ENCODE results near the gene MAGED2. TPM values are rescaled to one million over a fixed set of nuclear protein-coding genes. Genes with fewer than 3 reads are reported as not detected.

MAGED2 gene
- total and polyA plus RNA-seq, 10 of the 15 experiments (the other 5 are each of a cell fraction or from before 2014, with no cell fraction given), result 25.6 to 47.8 (median 38.4) TPM

DNA sequence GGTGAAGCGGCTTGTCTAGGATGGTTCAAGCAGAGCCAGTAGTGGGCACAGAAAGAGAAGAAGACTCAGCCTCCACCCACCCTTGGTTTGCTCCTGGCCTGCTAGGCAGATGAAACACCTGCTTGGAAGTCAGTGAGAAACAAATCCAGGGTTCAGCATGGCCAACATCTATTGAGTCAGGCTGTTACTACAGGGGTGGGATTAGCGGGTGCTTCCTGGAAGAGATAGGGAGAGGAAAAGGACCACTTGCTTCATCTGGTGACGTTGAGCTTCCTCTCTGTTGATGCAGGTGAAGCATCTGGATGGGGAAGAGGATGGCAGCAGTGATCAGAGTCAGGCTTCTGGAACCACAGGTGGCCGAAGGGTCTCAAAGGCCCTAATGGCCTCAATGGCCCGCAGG lies 3.0 kb downstream of the MAGED2 start:
- TF ChIP-seq ETV6 (conservative IDR thresholded peaks at IDR 0.05 in 1 of 2, IDR thresholded peaks at IDR 0.05 in 1 of 2; ENCODE audit: borderline replicate concordance in 1 of 2, low read depth in 1 of 2) (no peak), HDAC2 (IDR thresholded peaks at IDR 0.05) (no peak), GABPA (IDR thresholded peaks at IDR 0.05; ENCODE audit: low read depth) (no peak), POLR2AphosphoS2 (IDR thresholded peaks at IDR 0.05; ENCODE audit: low read depth, low read length) (no peak)
- WGBS (ENCODE audit: insufficient coverage, insufficient replicate concordance, low lambda C conversion rate, missing lambda C conversion rate), result 61% methylated on average over 5 of the region's 5 CpGs
- H3K36me3 ChIP-seq (ENCODE audit: control insufficient read depth in 2 of 2, insufficient read depth in 2 of 2, low read length in 1 of 2), result no peaks in the 10 kb centered on the region; a peak in 1 of 4 replicates
- H3K9me3 ChIP-seq (replicated peaks; ENCODE audit: control insufficient read depth, insufficient read depth, low read length), result no peaks in the 10 kb centered on the region; the same call in 2 of the 3 replicates
- no peak for ATAC-seq
- no peak overlapping the region; the same call in 1 of the 2 replicates for H3K4me2 ChIP-seq (ENCODE audit: control insufficient read depth, insufficient read depth)
- no peaks in the 10 kb centered on the region; the same call in 1 of the 2 replicates for H3K79me2 ChIP-seq (ENCODE audit: control insufficient read depth, insufficient read depth, low read length)
- no peak overlapping the region for H2AFZ ChIP-seq (ENCODE audit: control insufficient read depth, low read depth, low read length)
- BruUV-seq (replicated peaks), result no TSS peak
- no peak for DNase-seq (ENCODE audit: low read depth, low spot score)
- H3K4me3 ChIP-seq, result no peak overlapping the region
- H3K9ac ChIP-seq (ENCODE audit: control insufficient read depth, insufficient read depth, low read length), result no peak overlapping the region
- in situ Hi-C loops (cut with MboI) (no loop called here), intact Hi-C loops (cut with micrococcal nuclease; ENCODE audit: unreplicated experiment) (no loop called here)
- ChIA-PET RAD21 (ENCODE audit: unreplicated experiment) (no interaction called here), POLR2A (no interaction called here), CTCF (no interaction called here), SMC1A (ENCODE audit: uncharacterized antibody, unreplicated experiment) (interaction anchor here (0.9 kb wide), 1 partner anchor 167 kb away, joined by 3 read pairs; no protein-coding TSS in a partner anchor)
- FAIRE-seq, result no peak
- H3K4me1 ChIP-seq (ENCODE audit: control insufficient read depth, insufficient read depth, low read length), result no peaks in the 10 kb centered on the region
- no peaks in the 10 kb centered on the region for H4K20me1 ChIP-seq (ENCODE audit: control insufficient read depth, insufficient read depth)
- no peaks in the 10 kb centered on the region for H3K27me3 ChIP-seq (replicated peaks in 1 of 2; ENCODE audit: control insufficient read depth in 2 of 2, insufficient read depth in 2 of 2, low read length in 1 of 2)
- no peak overlapping the region for H3K27ac ChIP-seq (ENCODE audit: control insufficient read depth, insufficient read depth)

DNA sequence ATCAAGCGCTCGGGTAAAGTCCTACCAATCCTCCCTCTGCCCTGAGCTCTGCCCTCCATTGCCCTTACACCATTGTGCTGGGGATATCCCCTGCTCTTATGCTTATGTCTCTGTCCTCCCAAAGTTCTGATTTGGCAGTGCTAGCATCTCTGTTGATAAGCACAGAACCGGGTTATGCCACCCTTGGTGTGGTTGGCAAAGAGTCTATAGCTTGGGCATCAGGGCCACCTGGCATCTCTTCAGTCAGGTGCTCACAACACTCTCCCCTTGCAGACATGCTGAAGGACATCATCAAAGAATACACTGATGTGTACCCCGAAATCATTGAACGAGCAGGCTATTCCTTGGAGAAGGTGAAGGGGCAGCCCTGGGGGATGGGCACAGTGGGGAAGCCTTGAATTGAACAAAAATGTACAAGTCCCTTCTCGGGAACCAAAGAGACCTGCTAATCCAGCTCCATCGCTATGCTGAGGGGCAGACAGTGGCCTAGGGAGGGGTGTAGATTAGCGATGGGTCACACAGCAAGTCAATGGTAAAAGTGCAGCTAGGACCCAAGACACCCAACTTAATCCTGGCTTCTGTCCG lies 3.8 kb downstream of the MAGED2 start:
- H4K20me1 ChIP-seq (ENCODE audit: control insufficient read depth, insufficient read depth), result no peaks in the 10 kb centered on the region
- no peaks in the 10 kb centered on the region; the same call in 1 of the 2 replicates for H3K79me2 ChIP-seq (ENCODE audit: control insufficient read depth, insufficient read depth, low read length)
- RAD21 ChIA-PET (ENCODE audit: unreplicated experiment), result no interaction called here
- 52% methylated on average over 9 of the region's 9 CpGs for WGBS (ENCODE audit: insufficient coverage, insufficient replicate concordance, low lambda C conversion rate, missing lambda C conversion rate)
- H3K27me3 ChIP-seq (replicated peaks in 1 of 2; ENCODE audit: control insufficient read depth in 2 of 2, insufficient read depth in 2 of 2, low read length in 1 of 2), result no peaks in the 10 kb centered on the region
- no peaks in the 10 kb centered on the region for H3K4me1 ChIP-seq (ENCODE audit: control insufficient read depth, insufficient read depth, low read length)
- H2AFZ ChIP-seq (ENCODE audit: control insufficient read depth, low read depth, low read length), result no peak overlapping the region
- no peak overlapping the region for H3K9ac ChIP-seq (ENCODE audit: control insufficient read depth, insufficient read depth, low read length)
- ATAC-seq (no peak), DNase-seq (ENCODE audit: low read depth, low spot score) (no peak), FAIRE-seq (no peak)
- CTCF ChIA-PET, result interaction anchor here (0.7 kb wide), 1 partner anchor 172 kb away, joined by 4 read pairs; no protein-coding TSS in a partner anchor
- SMC1A ChIA-PET (ENCODE audit: uncharacterized antibody, unreplicated experiment), result no interaction called here
- H3K36me3 ChIP-seq (ENCODE audit: control insufficient read depth in 2 of 2, insufficient read depth in 2 of 2, low read length in 1 of 2), result no peaks in the 10 kb centered on the region; a peak in 1 of 4 replicates
- H3K27ac ChIP-seq (ENCODE audit: control insufficient read depth, insufficient read depth), result no peak overlapping the region
- intact Hi-C loops (cut with micrococcal nuclease; ENCODE audit: unreplicated experiment) (no loop called here), in situ Hi-C loops (cut with MboI) (no loop called here)
- BruUV-seq (replicated peaks), result no TSS peak
- H3K4me2 ChIP-seq (ENCODE audit: control insufficient read depth, insufficient read depth), result no peak overlapping the region
- H3K4me3 ChIP-seq, result no peak overlapping the region
- POLR2A ChIA-PET, result no interaction called here
- H3K9me3 ChIP-seq (replicated peaks; ENCODE audit: control insufficient read depth, insufficient read depth, low read length), result no peaks in the 10 kb centered on the region; the same call in 2 of the 3 replicates
- TF ChIP-seq, protein P1, sequence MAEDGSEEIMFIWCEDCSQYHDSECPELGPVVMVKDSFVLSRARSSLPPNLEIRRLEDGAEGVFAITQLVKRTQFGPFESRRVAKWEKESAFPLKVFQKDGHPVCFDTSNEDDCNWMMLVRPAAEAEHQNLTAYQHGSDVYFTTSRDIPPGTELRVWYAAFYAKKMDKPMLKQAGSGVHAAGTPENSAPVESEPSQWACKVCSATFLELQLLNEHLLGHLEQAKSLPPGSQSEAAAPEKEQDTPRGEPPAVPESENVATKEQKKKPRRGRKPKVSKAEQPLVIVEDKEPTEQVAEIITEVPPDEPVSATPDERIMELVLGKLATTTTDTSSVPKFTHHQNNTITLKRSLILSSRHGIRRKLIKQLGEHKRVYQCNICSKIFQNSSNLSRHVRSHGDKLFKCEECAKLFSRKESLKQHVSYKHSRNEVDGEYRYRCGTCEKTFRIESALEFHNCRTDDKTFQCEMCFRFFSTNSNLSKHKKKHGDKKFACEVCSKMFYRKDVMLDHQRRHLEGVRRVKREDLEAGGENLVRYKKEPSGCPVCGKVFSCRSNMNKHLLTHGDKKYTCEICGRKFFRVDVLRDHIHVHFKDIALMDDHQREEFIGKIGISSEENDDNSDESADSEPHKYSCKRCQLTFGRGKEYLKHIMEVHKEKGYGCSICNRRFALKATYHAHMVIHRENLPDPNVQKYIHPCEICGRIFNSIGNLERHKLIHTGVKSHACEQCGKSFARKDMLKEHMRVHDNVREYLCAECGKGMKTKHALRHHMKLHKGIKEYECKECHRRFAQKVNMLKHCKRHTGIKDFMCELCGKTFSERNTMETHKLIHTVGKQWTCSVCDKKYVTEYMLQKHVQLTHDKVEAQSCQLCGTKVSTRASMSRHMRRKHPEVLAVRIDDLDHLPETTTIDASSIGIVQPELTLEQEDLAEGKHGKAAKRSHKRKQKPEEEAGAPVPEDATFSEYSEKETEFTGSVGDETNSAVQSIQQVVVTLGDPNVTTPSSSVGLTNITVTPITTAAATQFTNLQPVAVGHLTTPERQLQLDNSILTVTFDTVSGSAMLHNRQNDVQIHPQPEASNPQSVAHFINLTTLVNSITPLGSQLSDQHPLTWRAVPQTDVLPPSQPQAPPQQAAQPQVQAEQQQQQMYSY (CRISPR knock-in tag; IDR thresholded peaks at IDR 0.05), result no peak
- TF ChIP-seq EED (IDR thresholded peaks at IDR 0.05; ENCODE audit: low read depth), result no peak
- TF ChIP-seq, protein P2, sequence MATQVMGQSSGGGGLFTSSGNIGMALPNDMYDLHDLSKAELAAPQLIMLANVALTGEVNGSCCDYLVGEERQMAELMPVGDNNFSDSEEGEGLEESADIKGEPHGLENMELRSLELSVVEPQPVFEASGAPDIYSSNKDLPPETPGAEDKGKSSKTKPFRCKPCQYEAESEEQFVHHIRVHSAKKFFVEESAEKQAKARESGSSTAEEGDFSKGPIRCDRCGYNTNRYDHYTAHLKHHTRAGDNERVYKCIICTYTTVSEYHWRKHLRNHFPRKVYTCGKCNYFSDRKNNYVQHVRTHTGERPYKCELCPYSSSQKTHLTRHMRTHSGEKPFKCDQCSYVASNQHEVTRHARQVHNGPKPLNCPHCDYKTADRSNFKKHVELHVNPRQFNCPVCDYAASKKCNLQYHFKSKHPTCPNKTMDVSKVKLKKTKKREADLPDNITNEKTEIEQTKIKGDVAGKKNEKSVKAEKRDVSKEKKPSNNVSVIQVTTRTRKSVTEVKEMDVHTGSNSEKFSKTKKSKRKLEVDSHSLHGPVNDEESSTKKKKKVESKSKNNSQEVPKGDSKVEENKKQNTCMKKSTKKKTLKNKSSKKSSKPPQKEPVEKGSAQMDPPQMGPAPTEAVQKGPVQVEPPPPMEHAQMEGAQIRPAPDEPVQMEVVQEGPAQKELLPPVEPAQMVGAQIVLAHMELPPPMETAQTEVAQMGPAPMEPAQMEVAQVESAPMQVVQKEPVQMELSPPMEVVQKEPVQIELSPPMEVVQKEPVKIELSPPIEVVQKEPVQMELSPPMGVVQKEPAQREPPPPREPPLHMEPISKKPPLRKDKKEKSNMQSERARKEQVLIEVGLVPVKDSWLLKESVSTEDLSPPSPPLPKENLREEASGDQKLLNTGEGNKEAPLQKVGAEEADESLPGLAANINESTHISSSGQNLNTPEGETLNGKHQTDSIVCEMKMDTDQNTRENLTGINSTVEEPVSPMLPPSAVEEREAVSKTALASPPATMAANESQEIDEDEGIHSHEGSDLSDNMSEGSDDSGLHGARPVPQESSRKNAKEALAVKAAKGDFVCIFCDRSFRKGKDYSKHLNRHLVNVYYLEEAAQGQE (IDR thresholded peaks at IDR 0.05; ENCODE audit: low read depth, low read length), result no peak
- no peak for TF ChIP-seq NFYA (IDR thresholded peaks at IDR 0.05; ENCODE audit: borderline replicate concordance, low read depth, low read length)
- no peak for TF ChIP-seq ZNF384 (IDR thresholded peaks at IDR 0.05; ENCODE audit: borderline replicate concordance, low read depth, low read length)

Data from GM12878 (cell line).